ENCODE results near the gene NARS2.

Gene NARS2

DNA sequence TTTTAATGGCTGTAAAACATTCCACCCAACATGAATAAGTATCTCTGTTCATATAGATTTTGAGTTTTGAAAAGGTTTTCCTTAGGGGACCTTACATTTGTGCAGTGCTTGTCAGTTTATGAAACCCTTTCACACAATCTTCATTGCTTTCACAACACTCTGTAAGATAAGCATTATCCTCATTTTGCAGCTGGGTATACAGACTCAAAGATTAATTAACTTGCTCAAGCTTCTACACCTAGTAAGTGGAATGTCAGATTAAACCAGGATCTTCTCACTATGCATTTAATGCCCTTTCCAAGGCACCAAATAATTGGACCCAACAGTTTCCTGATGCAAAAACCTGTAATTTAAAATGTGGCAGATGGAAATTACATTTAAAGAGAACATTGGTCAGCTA, 145.5 kb downstream of the NARS2 start:
- H3K9me3 ChIP-seq (ENCODE audit: severe bottlenecking): no peaks in the 10 kb centered on the region
- H3K27me3 ChIP-seq (ENCODE audit: insufficient read depth, poor library complexity, severe bottlenecking): no peaks in the 10 kb centered on the region
- no peaks in the 10 kb centered on the region for H3K4me1 ChIP-seq (ENCODE audit: insufficient read depth, poor library complexity, severe bottlenecking)
- ATAC-seq (ENCODE audit: low read depth) (no peak), DNase-seq (ENCODE audit: low spot score) (no peak)
- H3K36me3 ChIP-seq (ENCODE audit: low read depth): no peaks in the 10 kb centered on the region
- H3K4me3 ChIP-seq (ENCODE audit: severe bottlenecking): no peak overlapping the region
- TF ChIP-seq, protein P1, sequence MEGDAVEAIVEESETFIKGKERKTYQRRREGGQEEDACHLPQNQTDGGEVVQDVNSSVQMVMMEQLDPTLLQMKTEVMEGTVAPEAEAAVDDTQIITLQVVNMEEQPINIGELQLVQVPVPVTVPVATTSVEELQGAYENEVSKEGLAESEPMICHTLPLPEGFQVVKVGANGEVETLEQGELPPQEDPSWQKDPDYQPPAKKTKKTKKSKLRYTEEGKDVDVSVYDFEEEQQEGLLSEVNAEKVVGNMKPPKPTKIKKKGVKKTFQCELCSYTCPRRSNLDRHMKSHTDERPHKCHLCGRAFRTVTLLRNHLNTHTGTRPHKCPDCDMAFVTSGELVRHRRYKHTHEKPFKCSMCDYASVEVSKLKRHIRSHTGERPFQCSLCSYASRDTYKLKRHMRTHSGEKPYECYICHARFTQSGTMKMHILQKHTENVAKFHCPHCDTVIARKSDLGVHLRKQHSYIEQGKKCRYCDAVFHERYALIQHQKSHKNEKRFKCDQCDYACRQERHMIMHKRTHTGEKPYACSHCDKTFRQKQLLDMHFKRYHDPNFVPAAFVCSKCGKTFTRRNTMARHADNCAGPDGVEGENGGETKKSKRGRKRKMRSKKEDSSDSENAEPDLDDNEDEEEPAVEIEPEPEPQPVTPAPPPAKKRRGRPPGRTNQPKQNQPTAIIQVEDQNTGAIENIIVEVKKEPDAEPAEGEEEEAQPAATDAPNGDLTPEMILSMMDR (IDR thresholded peaks at IDR 0.05; ENCODE audit: poor library complexity, severe bottlenecking): no peak
- no peak overlapping the region for H3K27ac ChIP-seq (ENCODE audit: poor library complexity, severe bottlenecking)

DNA sequence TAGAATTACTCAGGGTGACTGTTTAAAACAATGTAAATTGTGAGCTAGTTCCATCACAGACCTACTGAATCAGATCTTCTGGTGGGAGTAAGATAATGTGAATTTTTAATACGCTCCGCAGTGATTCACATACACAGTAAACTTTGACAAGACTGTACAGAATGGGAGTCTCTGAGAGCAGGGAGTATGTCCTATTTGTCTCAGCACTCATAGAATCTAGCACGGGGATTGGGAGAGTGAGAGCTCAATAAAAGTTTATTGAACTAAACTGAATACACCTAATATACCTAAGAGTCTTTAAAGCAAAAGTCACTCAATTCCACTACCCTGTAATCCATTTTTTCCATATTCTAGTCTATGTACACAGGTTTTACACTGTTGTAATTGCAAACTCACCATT, 145.9 kb downstream of the NARS2 start:
- Histone ChIP-seq H3K27me3 (ENCODE audit: insufficient read depth, poor library complexity, severe bottlenecking) (no peaks in the 10 kb centered on the region), H3K27ac (ENCODE audit: poor library complexity, severe bottlenecking) (no peak overlapping the region), H3K4me3 (ENCODE audit: severe bottlenecking) (no peak overlapping the region), H3K36me3 (ENCODE audit: low read depth) (no peaks in the 10 kb centered on the region), H3K9me3 (ENCODE audit: severe bottlenecking) (no peaks in the 10 kb centered on the region), H3K4me1 (ENCODE audit: insufficient read depth, poor library complexity, severe bottlenecking) (no peaks in the 10 kb centered on the region)
- no peak for DNase-seq (ENCODE audit: low spot score)
- TF ChIP-seq, protein P1 (IDR thresholded peaks at IDR 0.05; ENCODE audit: poor library complexity, severe bottlenecking): no peak
- ATAC-seq (ENCODE audit: low read depth): no peak

DNA sequence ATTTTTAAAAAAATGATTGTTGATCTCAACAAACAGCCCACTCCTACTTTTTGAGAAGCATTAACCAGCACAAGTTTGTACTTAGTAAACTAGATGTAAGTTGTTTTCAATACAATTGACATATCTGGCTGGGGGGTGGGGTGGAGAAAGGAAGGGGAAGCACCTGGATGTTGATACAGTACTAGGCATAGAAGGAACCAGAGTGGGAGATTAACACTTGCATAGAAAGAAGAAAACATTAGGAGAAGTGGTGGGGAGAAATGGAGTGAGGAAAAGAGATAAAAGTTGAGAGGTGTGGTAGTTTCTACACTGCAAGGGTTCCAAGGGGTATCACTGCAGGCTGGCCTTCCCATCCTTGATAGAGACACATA, 146.4 kb downstream of the NARS2 start:
- no peaks in the 10 kb centered on the region for H3K9me3 ChIP-seq (ENCODE audit: severe bottlenecking)
- H3K36me3 ChIP-seq (ENCODE audit: low read depth): no peaks in the 10 kb centered on the region
- DNase-seq (ENCODE audit: low spot score) (no peak), ATAC-seq (ENCODE audit: low read depth) (no peak)
- TF ChIP-seq, protein P1 (IDR thresholded peaks at IDR 0.05; ENCODE audit: poor library complexity, severe bottlenecking): no peak
- H3K4me1 ChIP-seq (ENCODE audit: insufficient read depth, poor library complexity, severe bottlenecking): no peaks in the 10 kb centered on the region
- no peak overlapping the region for H3K4me3 ChIP-seq (ENCODE audit: severe bottlenecking)
- H3K27me3 ChIP-seq (ENCODE audit: insufficient read depth, poor library complexity, severe bottlenecking): no peaks in the 10 kb centered on the region
- H3K27ac ChIP-seq (ENCODE audit: poor library complexity, severe bottlenecking): no peak overlapping the region

DNA sequence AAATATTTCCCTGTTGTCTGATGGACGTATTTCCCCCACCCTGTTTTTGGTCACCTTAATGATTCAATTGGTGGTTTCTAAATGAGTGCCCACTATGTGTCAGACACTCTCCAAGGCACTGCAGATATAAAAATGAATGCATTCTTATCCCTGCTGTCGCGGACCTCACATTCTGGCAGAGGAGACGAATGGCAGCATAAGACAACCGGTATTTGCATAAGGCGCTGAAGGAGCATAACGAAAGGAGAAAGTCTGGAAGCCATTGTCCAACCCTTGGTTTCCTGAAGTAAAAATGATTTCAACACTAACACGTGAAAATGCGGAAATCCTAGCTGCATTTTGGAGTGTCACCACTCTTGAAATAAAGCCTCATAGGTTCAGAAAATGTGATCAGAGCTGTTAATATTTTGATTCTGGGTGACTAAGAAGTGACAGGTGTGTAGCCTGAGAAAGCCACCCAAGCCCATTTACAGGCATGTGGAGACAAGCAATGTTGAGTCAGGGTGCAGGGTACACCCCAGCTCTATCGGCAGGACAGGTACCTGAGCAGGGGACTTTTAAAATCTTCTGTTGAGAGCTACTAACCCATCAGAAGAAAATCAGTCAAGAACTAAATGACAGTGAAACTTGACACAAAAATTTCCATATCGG, 146.9 kb downstream of the NARS2 start:
- H3K27me3 ChIP-seq (ENCODE audit: insufficient read depth, poor library complexity, severe bottlenecking): no peaks in the 10 kb centered on the region
- TF ChIP-seq, protein P1 (IDR thresholded peaks at IDR 0.05; ENCODE audit: poor library complexity, severe bottlenecking): no peak
- H3K27ac ChIP-seq (ENCODE audit: poor library complexity, severe bottlenecking): no peak overlapping the region
- no peaks in the 10 kb centered on the region for H3K4me1 ChIP-seq (ENCODE audit: insufficient read depth, poor library complexity, severe bottlenecking)
- no peak for ATAC-seq (ENCODE audit: low read depth)
- H3K9me3 ChIP-seq (ENCODE audit: severe bottlenecking): no peaks in the 10 kb centered on the region
- no peak overlapping the region for H3K4me3 ChIP-seq (ENCODE audit: severe bottlenecking)
- DNase-seq (ENCODE audit: low spot score): no peak
- H3K36me3 ChIP-seq (ENCODE audit: low read depth): no peaks in the 10 kb centered on the region

DNA sequence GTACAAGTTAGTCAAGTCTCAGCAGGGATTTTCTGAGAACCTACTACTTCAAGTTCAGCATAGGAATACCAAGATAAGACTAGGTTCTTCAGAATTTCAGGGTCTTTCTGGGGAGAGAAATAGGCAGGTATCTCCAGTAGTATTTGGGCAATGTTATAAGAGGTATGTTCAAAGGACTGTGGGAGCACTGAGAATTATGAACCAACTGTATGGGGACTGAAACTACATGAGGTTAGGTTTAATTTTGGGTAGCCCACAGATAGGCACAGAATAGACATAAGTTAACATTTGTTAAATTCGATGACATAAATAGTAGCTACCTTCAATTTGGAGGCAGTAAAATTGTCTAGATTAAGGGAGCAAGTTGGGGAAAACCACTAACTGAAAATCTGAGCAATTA, 147.8 kb downstream of the NARS2 start:
- ATAC-seq (ENCODE audit: low read depth): no peak
- Histone ChIP-seq H3K27ac (ENCODE audit: poor library complexity, severe bottlenecking) (no peak overlapping the region), H3K27me3 (ENCODE audit: insufficient read depth, poor library complexity, severe bottlenecking) (no peaks in the 10 kb centered on the region), H3K36me3 (ENCODE audit: low read depth) (no peaks in the 10 kb centered on the region), H3K9me3 (ENCODE audit: severe bottlenecking) (no peaks in the 10 kb centered on the region), H3K4me1 (ENCODE audit: insufficient read depth, poor library complexity, severe bottlenecking) (no peaks in the 10 kb centered on the region), H3K4me3 (ENCODE audit: severe bottlenecking) (no peak overlapping the region)
- no peak for DNase-seq (ENCODE audit: low spot score)
- TF ChIP-seq, protein P1 (IDR thresholded peaks at IDR 0.05; ENCODE audit: poor library complexity, severe bottlenecking): no peak

Data from RWPE2 (cell line).